ENCODE measurements around the gene ZBED4.

Gene ZBED4

GRCh38 chr22:49877642-49878041, 24.0 kb downstream of the ZBED4 start:
- DNase-seq (ENCODE audit: low read depth in 2 of 2): no peak

- DNase-seq (ENCODE audit: low read depth in 2 of 2): no peak
Observed at GRCh38 chr22:49878206-49878605, 24.6 kb downstream of the ZBED4 start.

- no peak for DNase-seq (ENCODE audit: low read depth in 2 of 2)
Observed at GRCh38 chr22:49879871-49880270, 26.2 kb downstream of the ZBED4 start.

GRCh38 chr22:49880281-49880680, 26.6 kb downstream of the ZBED4 start:
- no peak for DNase-seq (ENCODE audit: low read depth in 2 of 2)

GRCh38 chr22:49881856-49882255, 28.2 kb downstream of the ZBED4 start:
- DNase-seq (ENCODE audit: low read depth in 2 of 2): no peak

- no peak for DNase-seq (ENCODE audit: low read depth in 2 of 2)
Observed at GRCh38 chr22:49882519-49883293, 29.1 kb downstream of the ZBED4 start.

- no peak for DNase-seq (ENCODE audit: low read depth in 2 of 2)
Observed at GRCh38 chr22:49883294-49883640, 29.6 kb downstream of the ZBED4 start.

- no peak for DNase-seq (ENCODE audit: low read depth in 2 of 2)
Observed at GRCh38 chr22:49884075-49884474, 30.4 kb downstream of the ZBED4 start.

- DNase-seq (ENCODE audit: low read depth in 2 of 2): no peak
Observed at GRCh38 chr22:49884503-49885260, 31.0 kb downstream of the ZBED4 start.

- no peak for DNase-seq (ENCODE audit: low read depth in 2 of 2)
Observed at GRCh38 chr22:49885281-49885680, 31.6 kb downstream of the ZBED4 start.

- no peak for DNase-seq (ENCODE audit: low read depth in 2 of 2)
Observed at GRCh38 chr22:49885881-49886280, 32.2 kb downstream of the ZBED4 start.

GRCh38 chr22:49886346-49887063, 32.9 kb downstream of the ZBED4 start:
- no peak for DNase-seq (ENCODE audit: low read depth in 2 of 2)

- no peak for DNase-seq (ENCODE audit: low read depth in 2 of 2)
Observed at GRCh38 chr22:49887064-49887451, 33.4 kb downstream of the ZBED4 start.

GRCh38 chr22:49887702-49888101, 34.1 kb downstream of the ZBED4 start:
- no peak for DNase-seq (ENCODE audit: low read depth in 2 of 2)

GRCh38 chr22:49889071-49889470, 35.4 kb downstream of the ZBED4 start:
- no peak for DNase-seq (ENCODE audit: low read depth in 2 of 2)

GRCh38 chr22:49892226-49892899, 38.7 kb downstream of the ZBED4 start:
- no peak for DNase-seq (ENCODE audit: low read depth in 2 of 2)

- DNase-seq (ENCODE audit: low read depth in 2 of 2): no peak
Observed at GRCh38 chr22:49893025-49893424, 39.4 kb downstream of the ZBED4 start.

GRCh38 chr22:49894322-49895054, 40.8 kb downstream of the ZBED4 start:
- DNase-seq (ENCODE audit: low read depth in 2 of 2): no peak

- no peak for DNase-seq (ENCODE audit: low read depth in 2 of 2)
Observed at GRCh38 chr22:49896201-49896600, 42.6 kb downstream of the ZBED4 start.

GRCh38 chr22:49897015-49897684, 43.5 kb downstream of the ZBED4 start:
- DNase-seq (ENCODE audit: low read depth in 2 of 2): no peak

GRCh38 chr22:49899530-49899929, 45.9 kb downstream of the ZBED4 start:
- no peak for DNase-seq (ENCODE audit: low read depth in 2 of 2)
